SK-N-SH treated with all-trans-retinoic acid at 6 μM for 48 hours (cell line): ENCODE measurements around the gene DCAF6.
A peak's percentile ranks its signal among the peaks of the same experiment; 100 is the strongest.

Experiments used
- ATAC-seq: fragments of 200-7000 bp; cut with Tn5 transposase; 3 replicates; pipeline ENCODE4 v1.9.1; 2020; ENCODE audit warnings: mild to moderate bottlenecking, moderate library complexity
- BACH2 ChIP-seq: fragments of 250-450 bp; sonication (Bioruptor Pico); IDR thresholded peaks from 2 replicates; pipeline ENCODE4 v1.9.0; 2021; ENCODE audit warnings: mild to moderate bottlenecking, borderline replicate concordance
- CSRNP3 ChIP-seq: fragments of 250-450 bp; sonication (Bioruptor Pico); IDR thresholded peaks from 2 replicates; pipeline ENCODE4 v1.5.1; 2021; ENCODE audit warnings: mild to moderate bottlenecking, moderate library complexity
- ESRRG ChIP-seq: fragments of 250-450 bp; sonication (Bioruptor Pico); IDR thresholded peaks from 2 replicates; pipeline ENCODE4 v1.6.1; 2021; ENCODE audit warnings: mild to moderate bottlenecking
- GLIS3 ChIP-seq: fragments of 250-450 bp; sonication (Bioruptor Pico); IDR thresholded peaks from 2 replicates; pipeline ENCODE4 v1.5.0; 2020; ENCODE audit warnings: mild to moderate bottlenecking, moderate library complexity
- OSR1 ChIP-seq: fragments of 250-450 bp; sonication (Bioruptor Pico); IDR thresholded peaks from 2 replicates; pipeline ENCODE4 v1.8.0; 2022; ENCODE audit warnings: moderate library complexity, mild to moderate bottlenecking, inconsistent platforms
- PPARA ChIP-seq: fragments of 250-450 bp; sonication (Bioruptor Pico); IDR thresholded peaks from 2 replicates; pipeline ENCODE4 v1.5.0; 2020; ENCODE audit warnings: mild to moderate bottlenecking, borderline replicate concordance
- SNAI2 ChIP-seq: fragments of 250-450 bp; sonication (Bioruptor Pico); IDR thresholded peaks from 2 replicates; pipeline ENCODE4 v1.5.0; 2020; ENCODE audit warnings: mild to moderate bottlenecking, moderate library complexity
- TOX ChIP-seq: fragments of 250-450 bp; sonication (Bioruptor Pico); IDR thresholded peaks from 2 replicates; pipeline ENCODE4 v1.8.0; 2021; ENCODE audit warnings: mild to moderate bottlenecking, moderate library complexity, borderline replicate concordance
- ZC3H10 ChIP-seq: fragments of 250-450 bp; sonication (Bioruptor Pico); IDR thresholded peaks from 2 replicates; pipeline ENCODE4 v1.5.1; 2021; ENCODE audit warnings: mild to moderate bottlenecking, moderate library complexity
- ZFP3 ChIP-seq: fragments of 250-450 bp; sonication (Bioruptor Pico); IDR thresholded peaks from 2 replicates; pipeline ENCODE4 v1.5.0; 2020; ENCODE audit warnings: mild to moderate bottlenecking, moderate library complexity
- ZFP30 ChIP-seq: fragments of 450-650 bp; formaldehyde crosslinking; IDR thresholded peaks from 2 replicates; pipeline ENCODE4 v1.5.0; 2022; ENCODE audit warnings: mild to moderate bottlenecking, moderate library complexity
- ZNF70 ChIP-seq: fragments of 450-650 bp; formaldehyde crosslinking; IDR thresholded peaks from 2 replicates; pipeline ENCODE4 v1.5.0; 2020; ENCODE audit warnings: mild to moderate bottlenecking, moderate library complexity
- ZNF8 ChIP-seq: fragments of 450-650 bp; formaldehyde crosslinking; IDR thresholded peaks from 2 replicates; pipeline ENCODE4 v1.5.0; 2020; ENCODE audit warnings: mild to moderate bottlenecking, moderate library complexity
- TF ChIP-seq, protein P1 (sequence below): fragments of 250-450 bp; sonication (Bioruptor Pico); IDR thresholded peaks from 2 replicates; pipeline ENCODE4 v1.8.0; 2020; ENCODE audit warnings: mild to moderate bottlenecking, moderate library complexity, borderline replicate concordance
- TF ChIP-seq, protein P2 (sequence below): fragments of 250-450 bp; sonication (Bioruptor Pico); IDR thresholded peaks from 2 replicates; pipeline ENCODE4 v1.5.1; 2020; ENCODE audit warnings: low read depth, mild to moderate bottlenecking, moderate library complexity
- TF ChIP-seq, protein P3 (sequence below): fragments of 250-450 bp; sonication (Bioruptor Pico); IDR thresholded peaks from 2 replicates; pipeline ENCODE4 v1.8.0; 2021; ENCODE audit warnings: low read depth, mild to moderate bottlenecking, moderate library complexity, borderline replicate concordance

Gene DCAF6

DNA sequence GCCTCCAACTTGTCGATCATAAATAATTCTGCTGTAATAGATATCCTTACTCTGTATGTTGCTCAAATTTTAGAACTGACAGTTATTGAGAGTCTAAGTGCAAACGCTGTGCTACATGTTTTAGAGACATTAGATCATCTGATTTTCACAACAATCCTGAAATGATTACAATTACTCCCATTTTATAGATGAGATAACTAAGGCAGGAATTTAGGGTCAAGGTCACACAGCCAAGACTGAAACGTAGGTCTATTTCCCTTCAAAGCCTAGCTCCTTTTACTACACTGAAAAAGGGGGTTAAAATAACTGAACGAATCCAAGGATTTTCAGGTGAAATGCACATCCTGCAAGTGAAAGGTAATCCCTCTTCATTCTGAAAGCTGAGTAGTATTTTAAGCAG, 2.7 kb upstream of the DCAF6 start:
- ATAC-seq, result no peak
- TF ChIP-seq ZFP3 (no peak), ESRRG (CRISPR knock-in tag) (no peak), SNAI2 (CRISPR knock-in tag) (no peak), BACH2 (no peak), ZFP30 (no peak)
- TF ChIP-seq, protein P1, sequence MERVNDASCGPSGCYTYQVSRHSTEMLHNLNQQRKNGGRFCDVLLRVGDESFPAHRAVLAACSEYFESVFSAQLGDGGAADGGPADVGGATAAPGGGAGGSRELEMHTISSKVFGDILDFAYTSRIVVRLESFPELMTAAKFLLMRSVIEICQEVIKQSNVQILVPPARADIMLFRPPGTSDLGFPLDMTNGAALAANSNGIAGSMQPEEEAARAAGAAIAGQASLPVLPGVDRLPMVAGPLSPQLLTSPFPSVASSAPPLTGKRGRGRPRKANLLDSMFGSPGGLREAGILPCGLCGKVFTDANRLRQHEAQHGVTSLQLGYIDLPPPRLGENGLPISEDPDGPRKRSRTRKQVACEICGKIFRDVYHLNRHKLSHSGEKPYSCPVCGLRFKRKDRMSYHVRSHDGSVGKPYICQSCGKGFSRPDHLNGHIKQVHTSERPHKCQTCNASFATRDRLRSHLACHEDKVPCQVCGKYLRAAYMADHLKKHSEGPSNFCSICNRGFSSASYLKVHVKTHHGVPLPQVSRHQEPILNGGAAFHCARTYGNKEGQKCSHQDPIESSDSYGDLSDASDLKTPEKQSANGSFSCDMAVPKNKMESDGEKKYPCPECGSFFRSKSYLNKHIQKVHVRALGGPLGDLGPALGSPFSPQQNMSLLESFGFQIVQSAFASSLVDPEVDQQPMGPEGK, result no peak
- TF ChIP-seq, protein P2, sequence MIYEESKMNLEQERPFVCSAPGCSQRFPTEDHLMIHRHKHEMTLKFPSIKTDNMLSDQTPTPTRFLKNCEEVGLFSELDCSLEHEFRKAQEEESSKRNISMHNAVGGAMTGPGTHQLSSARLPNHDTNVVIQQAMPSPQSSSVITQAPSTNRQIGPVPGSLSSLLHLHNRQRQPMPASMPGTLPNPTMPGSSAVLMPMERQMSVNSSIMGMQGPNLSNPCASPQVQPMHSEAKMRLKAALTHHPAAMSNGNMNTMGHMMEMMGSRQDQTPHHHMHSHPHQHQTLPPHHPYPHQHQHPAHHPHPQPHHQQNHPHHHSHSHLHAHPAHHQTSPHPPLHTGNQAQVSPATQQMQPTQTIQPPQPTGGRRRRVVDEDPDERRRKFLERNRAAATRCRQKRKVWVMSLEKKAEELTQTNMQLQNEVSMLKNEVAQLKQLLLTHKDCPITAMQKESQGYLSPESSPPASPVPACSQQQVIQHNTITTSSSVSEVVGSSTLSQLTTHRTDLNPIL (CRISPR knock-in tag), result no peak

DNA sequence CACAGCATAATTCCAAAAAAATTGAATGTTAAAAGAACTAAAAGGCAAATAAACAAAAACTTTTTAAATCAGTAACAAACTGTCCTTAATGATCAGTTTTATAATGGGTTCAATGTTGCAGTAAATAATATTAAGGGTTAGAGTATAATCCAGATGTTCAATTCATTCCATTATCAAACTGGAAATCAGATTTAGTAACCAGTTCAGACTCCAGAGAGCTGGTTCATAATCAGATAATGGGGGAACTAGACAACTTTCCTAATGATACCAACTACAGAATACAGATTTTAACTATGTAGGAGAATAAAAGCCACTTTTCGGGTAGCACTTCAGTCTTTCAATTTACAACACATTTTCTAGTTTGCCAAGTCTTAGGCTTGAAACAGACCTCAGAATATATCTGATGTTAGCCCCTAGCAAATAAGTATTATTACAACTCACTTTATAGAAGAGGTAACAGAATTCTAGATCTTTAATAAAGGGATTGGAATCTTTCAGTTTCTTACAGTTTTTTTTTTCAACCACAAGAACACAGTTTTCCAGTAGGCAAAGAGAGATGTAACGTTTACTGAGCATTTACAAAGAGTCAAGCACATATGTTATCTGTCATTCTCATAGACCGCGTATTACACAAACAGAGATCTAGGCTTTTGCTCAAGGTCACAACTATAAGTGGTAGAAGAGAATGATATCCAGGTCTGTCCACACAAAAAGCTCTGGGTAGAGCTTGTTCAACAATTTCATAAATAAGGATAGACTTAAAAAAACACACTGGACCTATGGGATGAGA, 1.9 kb upstream of the DCAF6 start:
- peak; percentile 0; the same call in 2 of the 3 replicates for ATAC-seq
- TF ChIP-seq ESRRG (CRISPR knock-in tag), result no peak
- no peak for TF ChIP-seq GLIS3 (CRISPR knock-in tag)
- TF ChIP-seq ZC3H10, result no peak
- TF ChIP-seq PPARA (CRISPR knock-in tag), result no peak
- TF ChIP-seq SNAI2 (CRISPR knock-in tag), result no peak
- TF ChIP-seq ZNF70, result no peak
- TF ChIP-seq, protein P2 (CRISPR knock-in tag), result no peak
- TF ChIP-seq ZFP3, result no peak

DNA sequence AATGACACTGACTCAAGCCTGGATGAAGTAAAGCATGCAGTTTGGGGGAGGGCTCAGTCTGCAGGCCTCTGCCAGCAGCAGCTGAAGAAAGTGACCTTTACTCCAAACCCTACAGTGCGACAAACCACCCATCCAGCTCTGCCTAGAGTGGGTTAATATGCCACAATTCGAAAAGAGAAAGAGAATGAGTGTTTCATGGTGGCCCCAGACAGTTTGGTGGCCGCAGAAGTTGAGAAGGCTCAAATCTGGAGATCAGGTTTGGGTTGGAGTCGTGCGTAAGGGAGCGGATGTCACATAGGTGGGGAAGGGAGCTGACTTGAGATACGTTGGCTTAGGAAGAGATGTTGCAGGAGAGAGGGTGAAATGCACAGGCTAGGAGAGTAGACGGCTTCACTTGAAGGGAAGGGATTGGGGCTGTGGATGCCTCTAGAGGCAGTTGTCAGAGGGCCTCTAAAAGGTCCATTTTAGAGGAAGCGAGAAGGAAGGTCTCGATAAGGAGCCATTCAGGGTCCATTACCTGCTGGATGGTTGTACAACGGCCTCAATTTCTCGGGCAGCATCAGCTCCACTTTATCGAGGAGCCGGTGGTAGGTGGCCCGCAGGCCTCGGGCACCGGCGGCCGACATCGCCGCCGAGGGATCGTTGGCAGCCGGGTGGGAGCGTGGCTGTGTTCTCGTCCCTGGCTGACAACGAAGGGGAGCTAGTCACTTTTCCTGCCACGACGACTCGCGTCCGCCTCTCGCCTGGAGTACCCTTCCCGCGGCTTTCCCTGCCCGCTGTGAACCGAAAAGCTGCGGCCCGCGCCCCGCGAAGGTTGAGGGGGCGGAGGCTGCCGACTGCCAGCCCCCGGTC, 1.0 kb upstream of the DCAF6 start:
- ATAC-seq, result peak; percentile 53
- TF ChIP-seq OSR1 (CRISPR knock-in tag) (no peak), ZNF8 (CRISPR knock-in tag) (no peak), BACH2 (no peak), ZFP3 (no peak), TOX (CRISPR knock-in tag) (no peak), ESRRG (CRISPR knock-in tag) (no peak), ZFP30 (no peak), CSRNP3 (no peak)
- TF ChIP-seq, protein P3, sequence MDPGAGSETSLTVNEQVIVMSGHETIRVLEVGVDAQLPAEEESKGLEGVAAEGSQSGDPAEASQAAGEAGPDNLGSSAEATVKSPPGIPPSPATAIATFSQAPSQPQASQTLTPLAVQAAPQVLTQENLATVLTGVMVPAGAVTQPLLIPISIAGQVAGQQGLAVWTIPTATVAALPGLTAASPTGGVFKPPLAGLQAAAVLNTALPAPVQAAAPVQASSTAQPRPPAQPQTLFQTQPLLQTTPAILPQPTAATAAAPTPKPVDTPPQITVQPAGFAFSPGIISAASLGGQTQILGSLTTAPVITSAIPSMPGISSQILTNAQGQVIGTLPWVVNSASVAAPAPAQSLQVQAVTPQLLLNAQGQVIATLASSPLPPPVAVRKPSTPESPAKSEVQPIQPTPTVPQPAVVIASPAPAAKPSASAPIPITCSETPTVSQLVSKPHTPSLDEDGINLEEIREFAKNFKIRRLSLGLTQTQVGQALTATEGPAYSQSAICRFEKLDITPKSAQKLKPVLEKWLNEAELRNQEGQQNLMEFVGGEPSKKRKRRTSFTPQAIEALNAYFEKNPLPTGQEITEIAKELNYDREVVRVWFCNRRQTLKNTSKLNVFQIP (CRISPR knock-in tag), result no peak
- TF ChIP-seq, protein P2 (CRISPR knock-in tag), result no peak
- TF ChIP-seq, protein P1, result no peak
